HG03469 (cell line): ENCODE measurements around the gene HDGFL2.

ENCODE experiments used
- ATAC-seq: cut with Tn5 transposase; IDR thresholded peaks from one replicate; pipeline ENCODE4 v1.9.1; 2021; ENCODE audit warnings: mild to moderate bottlenecking, moderate library complexity, moderate number of reproducible peaks; ENCODE audit not compliant: unreplicated experiment

The HDGFL2 gene

GRCh38 chr19:4496304-4496703 is 24.2 kb downstream of the HDGFL2 start:
- no peak for ATAC-seq

GRCh38 chr19:4497770-4498389 is 25.8 kb downstream of the HDGFL2 start:
- no peak for ATAC-seq

- ATAC-seq: no peak
Observed at GRCh38 chr19:4498694-4499093, 26.6 kb downstream of the HDGFL2 start.

- no peak for ATAC-seq
Observed at GRCh38 chr19:4499318-4499717, 27.2 kb downstream of the HDGFL2 start.

- no peak for ATAC-seq
Observed at GRCh38 chr19:4499855-4500254, 27.8 kb downstream of the HDGFL2 start.

GRCh38 chr19:4500841-4501591 is 28.9 kb downstream of the HDGFL2 start:
- no peak for ATAC-seq

- no peak for ATAC-seq
Observed at GRCh38 chr19:4501691-4502090, 29.6 kb downstream of the HDGFL2 start.

- no peak for ATAC-seq
Observed at GRCh38 chr19:4502282-4503131, 30.4 kb downstream of the HDGFL2 start.

- ATAC-seq: no peak
Observed at GRCh38 chr19:4503132-4503824, 31.2 kb downstream of the HDGFL2 start.

GRCh38 chr19:4503825-4504170 is 31.7 kb downstream of the HDGFL2 start:
- ATAC-seq: no peak

GRCh38 chr19:4504297-4504701 is 32.2 kb downstream of the HDGFL2 start:
- no peak for ATAC-seq

GRCh38 chr19:4504891-4505569 is 32.9 kb downstream of the HDGFL2 start:
- ATAC-seq: no peak

- ATAC-seq: no peak
Observed at GRCh38 chr19:4505570-4506448, 33.7 kb downstream of the HDGFL2 start.

- ATAC-seq: no peak
Observed at GRCh38 chr19:4506449-4507149, 34.5 kb downstream of the HDGFL2 start.

GRCh38 chr19:4507150-4507452 is 35.0 kb downstream of the HDGFL2 start:
- ATAC-seq: no peak

- ATAC-seq: no peak
Observed at GRCh38 chr19:4507804-4508203, 35.7 kb downstream of the HDGFL2 start.

- ATAC-seq: no peak
Observed at GRCh38 chr19:4508698-4509097, 36.6 kb downstream of the HDGFL2 start.

- no peak for ATAC-seq
Observed at GRCh38 chr19:4510435-4511255, 38.5 kb downstream of the HDGFL2 start.
